Measurements from ENCODE around the gene SLC5A4. TPM values are rescaled to one million over a fixed set of nuclear protein-coding genes. Genes with fewer than 3 reads are reported as not detected.
"Not testable (repeated sequence)": the region's sequence is repeated elsewhere in the genome, so short reads cannot be mapped to it uniquely, and the experiment has no call there.

Gene SLC5A4
- total and polyA plus RNA-seq, 7 donors, result 0.03 to 0.45 (median 0.19) TPM; not detected in 4

- ATAC-seq (no peak), DNase-seq (no peak)
- TF ChIP-seq CTCF (IDR thresholded peaks at IDR 0.05), result no peak
- Histone ChIP-seq H3K27me3 (ENCODE audit: insufficient read depth in 3 of 3, low read length in 2 of 3) (peaks cover 0 to 34% (median 6%) of the 10 kb centered on the region in 3 donors), H3K36me3 (ENCODE audit: insufficient read depth in 1 of 2, low read depth in 1 of 2) (no peaks in the 10 kb centered on the region), H3K4me1 (no peaks in the 10 kb centered on the region), H3K27ac (no peak overlapping the region), H3K9me3 (no peaks in the 10 kb centered on the region), H3K4me3 (no peak overlapping the region)
- 66 to 78% (median 75%) methylated on average over 6 to 7 of the region's 7 CpGs for WGBS, 3 donors
- intact Hi-C loops (cut with DNase I), result loop anchor here in 1 of 2 donors (10.0 kb wide), 1 partner anchor 225 kb away; no protein-coding TSS in a partner anchor
Measured at GRCh38 chr22:32199961-32200360, 55.2 kb downstream of the SLC5A4 start.

- TF ChIP-seq CTCF (IDR thresholded peaks at IDR 0.05), result no peak
- DNase-seq, result no peak
- intact Hi-C loops (cut with DNase I), result no loop called here
Measured at GRCh38 chr22:32199341-32199740, 55.8 kb downstream of the SLC5A4 start.

GRCh38 chr22:32197553-32198226 is 57.5 kb downstream of the SLC5A4 start:
- DNase-seq; ATAC-seq; intact Hi-C loops (cut with DNase I); H3K36me3 ChIP-seq (ENCODE audit: insufficient read depth in 1 of 2, low read depth in 1 of 2); H3K4me1 ChIP-seq; H3K9me3 ChIP-seq; H3K4me3 ChIP-seq; H3K27ac ChIP-seq: not testable (repeated sequence)
- H3K27me3 ChIP-seq (ENCODE audit: insufficient read depth in 3 of 3, low read length in 2 of 3), result peaks cover 0 to 19% (median 1%) of the 10 kb centered on the region in 3 donors
- WGBS, 3 donors, result 80 to 86% (median 82%) methylated on average over 5 of the region's 5 CpGs

More at GRCh38 chr22:32199341-32199740, 55.8 kb downstream of the SLC5A4 start:
- H3K36me3 ChIP-seq (ENCODE audit: insufficient read depth in 1 of 2, low read depth in 1 of 2), result no peaks in the 10 kb centered on the region
- ATAC-seq, result no peak
- WGBS, 3 donors, result 91 to 94% (median 92%) methylated on average over 6 of the region's 6 CpGs
- no peak overlapping the region for H3K4me3 ChIP-seq
- peaks cover 0 to 28% (median 6%) of the 10 kb centered on the region in 3 donors for H3K27me3 ChIP-seq (ENCODE audit: insufficient read depth in 3 of 3, low read length in 2 of 3)
- H3K4me1 ChIP-seq, result no peaks in the 10 kb centered on the region
- H3K27ac ChIP-seq, result no peak overlapping the region
- no peaks in the 10 kb centered on the region for H3K9me3 ChIP-seq

GRCh38 chr22:32195900-32196299 is 59.2 kb downstream of the SLC5A4 start:
- H3K9me3 ChIP-seq; intact Hi-C loops (cut with DNase I); H3K4me1 ChIP-seq; H3K27ac ChIP-seq; ATAC-seq; DNase-seq; H3K36me3 ChIP-seq (ENCODE audit: insufficient read depth in 1 of 2, low read depth in 1 of 2); H3K4me3 ChIP-seq: not testable (repeated sequence)
- 67 to 73% (median 69%) methylated on average over 3 of the region's 3 CpGs for WGBS, 3 donors
- peaks cover 0 to 20% (median 1%) of the 10 kb centered on the region in 3 donors for H3K27me3 ChIP-seq (ENCODE audit: insufficient read depth in 3 of 3, low read length in 2 of 3)

- DNase-seq; intact Hi-C loops (cut with DNase I); ATAC-seq; H3K4me3 ChIP-seq; H3K9me3 ChIP-seq; H3K36me3 ChIP-seq (ENCODE audit: insufficient read depth in 1 of 2, low read depth in 1 of 2); H3K4me1 ChIP-seq; H3K27ac ChIP-seq: not testable (repeated sequence)
- peaks cover 0 to 16% (median 1%) of the 10 kb centered on the region in 3 donors for H3K27me3 ChIP-seq (ENCODE audit: insufficient read depth in 3 of 3, low read length in 2 of 3)
- WGBS, 3 donors, result 80 to 86% (median 85%) methylated on average over 9 of the region's 9 CpGs
Measured at GRCh38 chr22:32193346-32193745, 61.8 kb downstream of the SLC5A4 start.

- DNase-seq; H3K9me3 ChIP-seq; H3K27me3 ChIP-seq (ENCODE audit: insufficient read depth in 3 of 3, low read length in 2 of 3); ATAC-seq; H3K4me1 ChIP-seq; H3K36me3 ChIP-seq (ENCODE audit: insufficient read depth in 1 of 2, low read depth in 1 of 2); intact Hi-C loops (cut with DNase I); H3K4me3 ChIP-seq; H3K27ac ChIP-seq: not testable (repeated sequence)
- 81 to 89% (median 86%) methylated on average over 13 to 15 of the region's 15 CpGs for WGBS, 3 donors
Measured at GRCh38 chr22:32191021-32191420, 64.1 kb downstream of the SLC5A4 start.
